ENCODE data around the gene AAK1.

The AAK1 gene

GRCh38 chr2:69563021-69563420 lies 80.5 kb downstream of the AAK1 start:
- H3K4me2 ChIP-seq (ENCODE audit: low read length) = no peak overlapping the region
- no peak overlapping the region for H3K27ac ChIP-seq
- H3K4me3 ChIP-seq (ENCODE audit: low read depth, low read length) = no peak overlapping the region
- H3K9ac ChIP-seq = no peak overlapping the region
- H3K36me3 ChIP-seq (ENCODE audit: control insufficient read depth, insufficient read depth, low read length) = no peaks in the 10 kb centered on the region
- peaks cover 52% of the 10 kb centered on the region for H3K79me2 ChIP-seq
- H2AFZ ChIP-seq = no peak overlapping the region
- no peaks in the 10 kb centered on the region for H3K27me3 ChIP-seq (ENCODE audit: control insufficient read depth, insufficient read depth, low read length)
- TF ChIP-seq CTCF (IDR thresholded peaks at IDR 0.05) = no peak
- H3K9me3 ChIP-seq (ENCODE audit: control insufficient read depth, low read length) = no peaks in the 10 kb centered on the region
- H3K4me1 ChIP-seq = peaks cover 52% of the 10 kb centered on the region

- Histone ChIP-seq H3K79me2 (peaks cover 59% of the 10 kb centered on the region), H3K4me2 (ENCODE audit: low read length) (peak overlapping the region; percentile 46), H3K36me3 (ENCODE audit: control insufficient read depth, insufficient read depth, low read length) (no peaks in the 10 kb centered on the region), H3K9ac (no peak overlapping the region), H3K9me3 (ENCODE audit: control insufficient read depth, low read length) (no peaks in the 10 kb centered on the region), H3K4me1 (peaks cover 40% of the 10 kb centered on the region), H3K4me3 (ENCODE audit: low read depth, low read length) (no peak overlapping the region), H2AFZ (no peak overlapping the region), H3K27me3 (ENCODE audit: control insufficient read depth, insufficient read depth, low read length) (no peaks in the 10 kb centered on the region), H3K27ac (no peak overlapping the region)
- TF ChIP-seq CTCF (IDR thresholded peaks at IDR 0.05) = no peak
These were observed 82.4 kb downstream of the AAK1 start for GRCh38 chr2:69561101-69561500.

GRCh38 chr2:69560147-69560482 lies 83.4 kb downstream of the AAK1 start:
- Histone ChIP-seq H3K4me3 (ENCODE audit: low read depth, low read length) (peak overlapping the region; percentile 15), H2AFZ (no peak overlapping the region), H3K9me3 (ENCODE audit: control insufficient read depth, low read length) (no peaks in the 10 kb centered on the region), H3K4me1 (peaks cover 35% of the 10 kb centered on the region), H3K9ac (no peak overlapping the region), H3K4me2 (ENCODE audit: low read length) (peak overlapping the region; percentile 29), H3K27ac (peak overlapping the region; percentile 66), H3K27me3 (ENCODE audit: control insufficient read depth, insufficient read depth, low read length) (no peaks in the 10 kb centered on the region), H3K36me3 (ENCODE audit: control insufficient read depth, insufficient read depth, low read length) (no peaks in the 10 kb centered on the region), H3K79me2 (peaks cover 54% of the 10 kb centered on the region)
- TF ChIP-seq CTCF (IDR thresholded peaks at IDR 0.05) = no peak

- Histone ChIP-seq H3K9ac (no peak overlapping the region), H3K27me3 (ENCODE audit: control insufficient read depth, insufficient read depth, low read length) (no peaks in the 10 kb centered on the region), H3K36me3 (ENCODE audit: control insufficient read depth, insufficient read depth, low read length) (no peaks in the 10 kb centered on the region), H3K79me2 (peaks cover 54% of the 10 kb centered on the region), H3K4me3 (ENCODE audit: low read depth, low read length) (peak overlapping the region; percentile 15), H3K4me1 (peaks cover 30% of the 10 kb centered on the region), H2AFZ (no peak overlapping the region), H3K27ac (peak overlapping the region; percentile 66), H3K4me2 (ENCODE audit: low read length) (peak overlapping the region; percentile 29), H3K9me3 (ENCODE audit: control insufficient read depth, low read length) (no peaks in the 10 kb centered on the region)
- peak; percentile 67 for TF ChIP-seq CTCF (IDR thresholded peaks at IDR 0.05)
These were observed 83.9 kb downstream of the AAK1 start for GRCh38 chr2:69559442-69560146.

GRCh38 chr2:69556008-69556407 lies 87.5 kb downstream of the AAK1 start:
- no peak overlapping the region for H3K4me2 ChIP-seq (ENCODE audit: low read length)
- no peaks in the 10 kb centered on the region for H3K9me3 ChIP-seq (ENCODE audit: control insufficient read depth, low read length)
- H3K9ac ChIP-seq = no peak overlapping the region
- H2AFZ ChIP-seq = no peak overlapping the region
- no peak overlapping the region for H3K27ac ChIP-seq
- H3K4me3 ChIP-seq (ENCODE audit: low read depth, low read length) = no peak overlapping the region
- no peaks in the 10 kb centered on the region for H3K36me3 ChIP-seq (ENCODE audit: control insufficient read depth, insufficient read depth, low read length)
- TF ChIP-seq CTCF (IDR thresholded peaks at IDR 0.05) = no peak
- peaks cover 41% of the 10 kb centered on the region for H3K79me2 ChIP-seq
- H3K4me1 ChIP-seq = peaks cover 24% of the 10 kb centered on the region
- H3K27me3 ChIP-seq (ENCODE audit: control insufficient read depth, insufficient read depth, low read length) = no peaks in the 10 kb centered on the region

All from parathyroid adenoma (tissue), 2 donors.